GM19467 (cell line): ENCODE measurements around the gene CALML5.

Source experiments
- ATAC-seq: cut with Tn5 transposase; IDR thresholded peaks from one replicate; pipeline ENCODE4 v1.9.1; 2021; ENCODE audit warnings: mild to moderate bottlenecking, moderate library complexity; ENCODE audit not compliant: unreplicated experiment

CALML5 gene

GRCh38 chr10:5502571-5503476 lies 3.5 kb upstream of the CALML5 start:
- no peak for ATAC-seq

DNA sequence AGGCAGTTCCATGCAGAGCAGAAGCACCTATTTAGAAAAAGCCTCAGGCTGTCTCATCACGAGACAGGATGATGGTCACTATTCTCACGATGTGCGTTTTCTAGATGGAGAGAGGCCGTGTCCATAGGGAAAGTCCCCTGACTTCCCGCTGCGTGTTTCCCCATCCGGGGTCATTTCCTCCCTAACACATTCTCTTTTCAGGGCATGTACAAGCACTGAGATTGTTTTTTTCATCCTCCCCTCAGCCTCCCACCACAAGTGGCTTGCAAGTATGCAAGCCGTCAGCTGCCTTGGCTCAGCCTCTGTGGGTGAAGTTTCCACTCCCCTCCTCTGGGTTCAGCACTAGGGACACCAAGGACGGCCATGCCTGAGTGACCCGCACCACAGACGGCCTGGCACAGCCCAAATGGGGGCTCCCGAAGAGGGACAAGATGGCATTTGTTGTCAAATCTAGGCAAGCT lies 2.7 kb upstream of the CALML5 start:
- no peak for ATAC-seq

DNA sequence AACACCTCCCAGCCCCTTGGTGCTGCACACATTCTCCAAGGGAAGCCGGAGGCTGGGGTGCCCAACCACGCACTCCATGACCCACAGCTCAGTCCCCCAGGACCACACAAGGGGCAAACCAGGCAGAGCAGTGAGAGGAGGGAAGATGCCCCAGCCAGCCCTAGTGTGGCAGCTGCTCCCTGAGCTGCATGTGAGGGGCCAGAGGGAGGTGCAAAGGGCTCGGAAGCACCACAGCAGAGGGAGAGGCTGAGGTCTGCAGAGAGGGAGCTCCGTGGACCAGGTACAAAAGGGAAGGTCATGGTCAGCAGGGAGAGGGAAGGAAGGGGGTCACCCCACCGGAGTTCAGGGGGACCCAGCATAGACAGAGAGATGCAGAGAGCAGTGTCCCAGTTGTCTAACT lies 1.5 kb upstream of the CALML5 start:
- ATAC-seq, result no peak

DNA sequence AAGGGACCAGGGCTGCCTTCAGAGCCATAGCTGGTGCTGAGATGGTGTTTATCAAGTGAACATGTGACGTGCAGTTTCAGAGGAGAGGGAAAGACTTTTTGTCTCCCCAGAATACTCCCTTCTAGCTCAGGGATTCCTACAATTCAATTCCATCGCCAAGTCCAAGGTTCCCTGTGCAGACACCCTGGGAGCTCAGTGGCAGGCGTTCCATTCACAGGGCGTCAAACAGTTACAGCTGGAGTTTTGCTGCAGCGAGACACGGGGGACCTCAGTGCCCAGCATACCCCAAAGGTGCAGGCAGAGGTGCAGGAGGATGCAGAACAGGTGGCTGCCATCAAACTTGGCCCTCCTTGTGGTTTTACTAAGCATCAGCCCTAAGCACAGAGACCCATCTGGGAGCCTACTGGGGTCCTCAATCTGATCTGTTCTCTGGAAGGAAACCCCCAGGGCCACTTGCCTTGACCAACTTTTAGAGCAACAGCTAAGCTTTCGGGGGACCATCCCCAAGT lies 846 bp upstream of the CALML5 start:
- ATAC-seq, result no peak

- ATAC-seq, result no peak
Measured at GRCh38 chr10:5498791-5499492, 428 bp downstream of the CALML5 start.

DNA sequence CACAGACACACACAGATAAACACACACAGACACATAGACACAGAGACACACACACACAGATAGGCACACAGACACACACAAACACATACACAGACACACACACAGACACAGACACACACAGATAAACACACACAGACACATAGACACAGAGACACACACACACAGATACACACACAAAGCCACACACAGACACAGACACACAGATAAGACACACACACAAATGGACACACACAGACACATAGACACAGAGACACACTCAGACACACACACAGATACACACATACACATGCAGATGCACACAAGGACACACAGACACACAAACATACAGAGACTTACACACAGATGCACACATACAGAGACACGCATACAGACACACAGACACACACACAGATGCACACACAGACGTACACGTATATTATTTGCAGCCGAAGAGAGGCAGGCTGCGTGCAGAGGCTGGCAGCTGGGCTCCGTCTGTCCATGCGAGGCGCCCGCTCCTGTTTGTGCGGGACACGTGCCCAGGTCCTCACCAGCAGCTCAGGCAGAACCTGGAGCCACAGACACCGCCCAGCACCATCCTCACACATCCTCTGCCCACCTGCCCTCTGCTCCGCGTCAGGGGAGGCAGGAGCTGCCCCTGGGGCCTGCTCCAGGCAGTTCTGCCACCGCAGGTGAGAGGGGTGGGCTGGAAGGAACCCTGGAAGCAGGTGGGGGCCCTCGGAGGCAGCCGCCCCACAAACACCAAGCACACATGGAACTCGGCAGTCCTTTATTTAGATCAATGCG lies 1.2 kb downstream of the CALML5 start:
- no peak for ATAC-seq

DNA sequence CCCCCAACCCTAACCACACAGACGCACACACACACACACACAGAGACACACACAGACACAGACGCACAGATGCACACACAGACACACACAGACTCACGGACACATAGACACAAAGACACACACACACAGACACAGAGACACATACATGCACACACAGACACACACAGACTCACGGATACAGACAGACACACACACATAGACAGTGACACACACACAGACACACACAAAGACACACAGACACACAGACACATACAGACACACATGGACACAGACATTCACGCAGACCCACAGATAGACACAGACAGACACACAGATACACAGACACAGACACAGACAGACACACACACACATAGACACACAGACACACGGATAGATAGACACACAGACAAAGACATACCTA lies 2.1 kb downstream of the CALML5 start:
- no peak for ATAC-seq

DNA sequence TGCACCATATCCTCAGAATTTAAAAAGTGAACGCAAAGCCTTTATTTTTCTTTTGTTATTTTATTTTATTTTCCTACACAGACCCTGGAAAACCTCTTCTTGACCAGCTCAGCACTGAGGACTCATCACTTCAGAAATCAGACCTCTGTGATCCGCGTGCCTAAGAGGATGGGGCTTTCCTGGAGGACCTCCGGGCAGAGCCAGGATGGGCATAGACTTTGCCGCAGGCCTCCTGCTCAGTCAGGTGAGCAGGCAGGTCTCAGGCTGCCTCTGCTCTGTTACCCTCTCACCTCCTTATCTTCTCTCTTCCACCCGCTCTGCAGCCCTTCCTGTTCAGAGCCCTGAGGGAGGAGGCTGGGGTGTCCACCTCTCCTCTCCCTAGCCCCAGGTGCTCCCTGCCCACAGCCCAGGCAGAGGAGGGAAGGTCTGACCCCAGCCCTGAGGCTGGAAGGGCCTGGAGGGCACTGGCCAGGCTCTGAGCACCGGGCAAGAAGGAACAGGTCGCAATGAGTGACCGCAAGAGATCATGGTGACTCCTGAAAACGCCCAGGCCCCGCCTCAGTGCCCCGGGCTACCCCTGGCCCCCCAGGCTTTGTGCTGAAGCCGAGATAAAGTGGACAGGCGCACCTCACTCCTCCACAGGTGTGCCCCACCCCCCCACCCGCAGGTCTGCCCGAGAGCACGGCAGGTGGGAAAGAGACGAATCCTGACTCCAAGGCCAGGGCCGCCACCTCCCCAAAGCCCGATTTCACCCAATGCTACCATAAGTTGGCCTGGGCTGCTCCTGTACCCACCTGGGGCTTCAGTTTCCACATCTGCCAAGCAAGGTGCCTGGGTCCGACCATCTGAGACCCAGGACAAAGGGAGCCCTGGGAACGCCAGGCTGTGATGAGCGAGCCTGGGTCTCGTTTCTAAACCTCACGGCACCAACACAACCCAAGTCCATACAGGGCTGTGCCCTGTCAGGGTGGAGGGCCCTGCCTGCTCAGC lies 2.8 kb downstream of the CALML5 start:
- ATAC-seq, result no peak

DNA sequence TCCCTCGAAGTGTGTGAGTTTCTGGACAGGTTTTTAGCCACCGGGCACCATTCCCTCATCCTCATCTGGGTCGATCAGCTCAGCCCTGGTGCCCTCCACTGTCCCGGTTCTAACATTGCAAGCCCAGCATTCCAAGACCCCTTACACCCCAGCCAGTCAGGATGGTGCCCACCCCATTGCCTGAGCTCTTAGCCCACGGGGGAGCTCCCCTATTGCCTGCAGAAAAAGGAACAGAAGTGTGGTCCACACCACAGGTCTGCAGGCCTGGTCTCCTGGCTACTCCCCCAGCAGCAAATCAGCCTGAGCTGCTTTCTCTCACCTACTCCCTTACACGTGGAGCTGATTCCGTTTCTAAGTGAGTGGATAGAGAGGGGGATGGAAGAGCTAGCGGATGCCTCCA lies 4.8 kb downstream of the CALML5 start:
- ATAC-seq, result no peak

DNA sequence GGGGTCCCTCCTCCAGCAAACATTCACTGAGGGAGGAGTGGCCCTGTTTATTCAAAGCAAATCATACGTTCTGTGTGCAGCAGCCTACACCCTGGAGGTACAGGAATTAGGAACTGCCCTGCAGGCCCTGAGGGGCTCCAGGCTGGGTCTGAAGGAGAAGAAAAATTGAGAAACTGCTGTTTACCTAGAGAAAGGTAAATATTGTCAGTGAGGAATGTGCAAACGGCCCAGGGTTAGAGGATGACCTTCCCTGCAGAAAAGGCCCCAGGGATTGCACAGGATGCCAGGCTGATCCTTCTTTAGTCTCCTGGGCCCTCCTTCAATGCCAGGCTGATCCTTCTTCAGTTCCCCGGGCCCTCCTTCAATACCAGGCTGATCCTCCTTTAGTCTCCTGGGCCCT lies 5.7 kb downstream of the CALML5 start:
- ATAC-seq, result no peak

DNA sequence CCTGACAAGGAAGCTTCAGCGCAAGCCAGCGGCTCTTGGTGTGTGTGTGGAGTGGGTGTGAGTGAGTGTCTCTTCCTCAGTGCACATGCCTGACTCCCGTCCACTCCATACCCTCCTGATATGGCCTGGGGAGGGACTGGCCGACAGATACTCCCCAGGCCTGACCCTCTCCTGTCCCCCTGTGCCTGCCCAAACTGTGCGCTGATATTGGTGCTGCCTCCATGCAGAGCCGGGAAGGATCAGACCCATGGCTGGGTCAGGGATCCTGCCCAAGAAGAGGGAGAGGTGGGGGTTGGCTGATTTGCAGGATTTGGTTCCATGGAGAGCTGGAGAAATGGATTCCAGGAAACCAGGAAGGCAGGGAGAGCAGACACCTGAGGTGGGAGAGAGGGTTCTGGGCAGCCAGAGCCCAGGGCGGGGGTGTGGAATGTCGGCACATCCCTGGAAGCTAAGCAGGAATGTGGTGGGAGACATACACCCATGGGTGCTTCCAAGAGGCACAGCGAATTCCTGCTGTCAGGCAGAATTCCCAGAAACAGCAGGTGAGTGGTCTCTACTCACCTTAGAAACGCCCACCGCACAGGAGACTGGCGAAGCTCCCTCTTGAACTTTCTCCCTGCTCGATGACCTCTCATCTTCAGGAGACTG lies 6.3 kb downstream of the CALML5 start:
- no peak for ATAC-seq

- ATAC-seq, result no peak
Measured at GRCh38 chr10:5492322-5492855, 7.0 kb downstream of the CALML5 start.

DNA sequence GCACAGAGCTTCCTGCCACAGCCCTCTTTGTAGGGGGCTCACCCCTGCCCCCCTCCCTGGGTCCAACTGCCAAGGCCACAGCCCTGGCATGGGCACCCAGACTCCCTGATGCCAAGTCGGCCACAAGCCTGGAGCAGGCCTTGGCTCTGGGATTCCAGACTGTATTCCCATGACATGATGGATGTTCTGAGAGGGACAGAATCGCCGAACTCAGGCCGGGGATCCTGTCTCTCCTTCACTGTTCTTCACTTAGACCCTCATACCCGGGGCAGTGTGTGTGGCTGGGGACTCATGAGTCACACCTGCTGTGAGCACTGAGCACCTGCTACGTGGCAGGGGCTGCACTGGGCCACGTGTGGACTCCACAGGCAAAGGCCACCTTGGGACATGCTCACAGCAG lies 7.9 kb downstream of the CALML5 start:
- ATAC-seq, result no peak

GRCh38 chr10:5490698-5491464 lies 8.5 kb downstream of the CALML5 start:
- ATAC-seq, result no peak

GRCh38 chr10:5490032-5490431 lies 9.3 kb downstream of the CALML5 start:
- ATAC-seq, result no peak

DNA sequence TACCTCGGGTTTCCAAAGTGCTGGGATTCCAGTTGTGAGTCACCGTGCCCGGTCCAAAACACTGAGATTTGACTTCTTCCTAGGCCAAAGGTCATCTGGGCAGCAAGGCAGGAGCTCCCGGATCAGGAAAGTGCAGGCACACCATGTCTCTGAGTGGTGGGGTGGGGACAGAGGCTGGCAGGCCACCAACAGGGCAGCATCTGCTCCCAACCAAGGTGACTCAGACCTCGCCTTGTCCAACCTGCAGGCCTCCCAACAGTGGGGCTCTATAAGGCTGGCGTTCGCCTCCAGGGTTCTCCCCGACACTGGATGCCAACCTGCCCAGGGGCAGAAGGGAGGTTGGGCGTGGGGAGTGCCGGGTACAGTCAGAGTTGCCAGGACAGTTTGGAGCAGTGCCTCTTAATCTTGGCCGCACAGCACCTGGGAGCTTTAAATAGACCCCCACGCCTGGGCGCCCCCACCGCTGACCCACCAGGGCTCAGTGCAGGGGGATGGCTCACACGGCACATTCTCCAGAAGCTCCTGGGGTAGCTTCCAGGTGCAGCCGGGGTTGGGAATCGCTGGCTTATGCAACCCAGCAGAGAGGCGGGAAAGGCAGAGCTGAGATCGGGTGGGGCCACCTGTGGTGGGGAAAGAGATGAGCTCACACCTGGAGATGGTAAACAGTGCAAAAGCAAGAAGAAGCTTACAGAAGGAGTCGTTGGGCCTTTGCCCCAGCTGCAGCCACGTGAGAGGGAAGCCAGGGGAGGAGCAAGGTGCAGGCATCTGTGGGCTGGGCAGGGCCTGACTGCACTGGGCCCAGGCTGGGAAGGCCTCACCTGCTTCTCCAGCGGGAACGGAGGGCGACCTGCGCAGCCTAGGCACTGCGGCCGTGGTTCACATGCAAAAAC lies 10.9 kb downstream of the CALML5 start:
- no peak for ATAC-seq

DNA sequence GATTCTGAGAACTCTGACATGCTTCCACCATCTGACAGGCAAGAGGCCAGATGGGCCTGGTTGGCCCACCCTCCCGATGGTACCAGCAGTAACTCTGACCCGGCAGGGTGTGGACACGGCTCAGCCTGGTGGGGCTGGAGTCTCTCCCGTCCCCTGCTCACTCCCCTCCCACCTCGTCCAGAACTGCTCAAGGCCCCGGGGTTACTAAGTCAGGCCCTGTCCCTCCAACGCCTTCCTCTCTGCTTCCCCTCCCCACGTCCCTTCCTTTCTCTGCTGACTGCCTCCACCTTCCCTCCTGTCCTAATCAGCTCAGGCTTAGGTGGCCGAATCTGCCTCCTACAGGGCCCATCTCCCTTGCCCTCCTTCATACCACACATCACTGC lies 12.5 kb downstream of the CALML5 start:
- ATAC-seq, result no peak
